Stimulated activated naive CD4-positive, alpha-beta T cell (primary cell): ENCODE data around the gene RER1.

Experiments used
- DNase-seq, 6 experiments: peaks; one replicate each; lab custom pipeline; 2025; lab: John Stamatoyannopoulos, UW

RER1 gene

GRCh38 chr1:2376261-2376741, 15.3 kb upstream of the RER1 start:
- DNase-seq: no peak

- no peak for DNase-seq
Observed at GRCh38 chr1:2376931-2377672, 14.5 kb upstream of the RER1 start.

DNA sequence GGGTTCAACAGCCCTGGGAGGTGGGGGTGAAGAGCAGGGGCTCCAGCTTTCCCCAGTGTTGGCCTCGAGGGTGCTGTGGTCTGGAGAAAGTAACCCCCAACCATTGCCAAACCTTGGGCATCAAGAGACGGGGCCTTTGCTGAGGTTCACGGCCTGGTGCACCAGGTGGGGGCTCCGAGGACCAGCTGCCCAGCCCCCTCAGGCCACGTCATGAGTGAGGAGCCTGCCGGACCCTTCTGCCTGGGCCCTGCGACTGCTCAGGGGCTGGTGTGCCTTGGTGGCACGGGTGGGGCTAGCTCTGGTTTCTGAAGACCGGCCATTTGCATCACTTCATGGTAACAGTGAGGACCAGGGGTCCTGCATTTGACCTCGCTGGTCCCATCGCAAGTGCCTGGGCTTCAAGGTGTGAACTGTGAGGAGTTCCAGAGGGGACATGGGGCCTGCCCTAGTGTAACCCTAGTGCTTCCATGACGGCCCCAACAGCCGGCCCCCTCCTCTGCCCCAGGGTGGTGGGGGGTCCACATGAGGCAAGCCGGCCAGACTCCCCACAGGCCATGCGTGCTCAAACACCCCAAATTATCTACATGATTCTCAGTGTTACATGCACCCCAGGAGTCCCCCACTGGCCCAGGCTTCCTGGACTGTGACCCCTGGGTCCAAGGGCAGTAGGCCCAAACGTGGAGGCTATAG, 13.7 kb upstream of the RER1 start:
- no peak for DNase-seq

- DNase-seq: no peak
Observed at GRCh38 chr1:2378441-2378851, 13.2 kb upstream of the RER1 start.

- no peak for DNase-seq
Observed at GRCh38 chr1:2378956-2379732, 12.5 kb upstream of the RER1 start.

GRCh38 chr1:2379733-2380404, 11.8 kb upstream of the RER1 start:
- DNase-seq: no peak

DNA sequence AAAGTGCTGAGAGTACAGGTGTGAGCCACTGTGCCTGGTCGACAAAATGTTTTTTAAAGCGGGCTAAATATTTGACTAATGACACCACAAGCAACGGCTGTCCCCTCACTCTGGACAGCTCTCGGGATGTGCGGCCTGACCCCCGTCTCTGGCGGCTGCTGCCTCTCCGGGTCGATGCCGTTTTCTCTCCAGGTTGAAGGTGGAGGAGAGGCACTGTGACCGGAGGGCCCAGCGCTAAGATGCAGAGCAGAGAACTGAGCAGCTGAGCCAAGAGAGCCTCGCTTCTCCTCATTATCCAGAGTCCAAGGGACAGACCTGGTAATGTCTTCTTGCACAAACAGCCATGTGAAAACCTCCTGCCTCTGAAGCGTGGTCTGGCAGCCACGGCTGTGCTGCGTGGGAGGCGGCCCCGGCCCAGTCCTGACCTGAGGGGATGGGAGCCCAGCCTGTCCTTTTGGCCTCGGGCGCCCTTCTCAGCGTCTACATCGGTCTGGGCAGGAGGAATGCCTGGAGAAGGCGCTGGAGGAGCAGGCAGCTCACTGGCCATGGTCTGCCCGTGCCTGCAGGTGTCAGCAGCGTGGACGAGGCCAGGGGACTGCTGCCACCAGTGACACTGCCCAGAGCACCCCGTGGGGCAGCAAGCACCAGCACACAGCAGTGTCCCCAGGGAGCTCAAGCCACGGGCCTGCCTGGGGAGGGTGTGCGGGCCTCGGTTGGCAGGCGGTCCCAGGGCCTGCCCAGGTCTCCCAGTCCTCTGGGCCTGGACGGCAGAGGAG, 10.6 kb upstream of the RER1 start:
- no peak for DNase-seq

DNA sequence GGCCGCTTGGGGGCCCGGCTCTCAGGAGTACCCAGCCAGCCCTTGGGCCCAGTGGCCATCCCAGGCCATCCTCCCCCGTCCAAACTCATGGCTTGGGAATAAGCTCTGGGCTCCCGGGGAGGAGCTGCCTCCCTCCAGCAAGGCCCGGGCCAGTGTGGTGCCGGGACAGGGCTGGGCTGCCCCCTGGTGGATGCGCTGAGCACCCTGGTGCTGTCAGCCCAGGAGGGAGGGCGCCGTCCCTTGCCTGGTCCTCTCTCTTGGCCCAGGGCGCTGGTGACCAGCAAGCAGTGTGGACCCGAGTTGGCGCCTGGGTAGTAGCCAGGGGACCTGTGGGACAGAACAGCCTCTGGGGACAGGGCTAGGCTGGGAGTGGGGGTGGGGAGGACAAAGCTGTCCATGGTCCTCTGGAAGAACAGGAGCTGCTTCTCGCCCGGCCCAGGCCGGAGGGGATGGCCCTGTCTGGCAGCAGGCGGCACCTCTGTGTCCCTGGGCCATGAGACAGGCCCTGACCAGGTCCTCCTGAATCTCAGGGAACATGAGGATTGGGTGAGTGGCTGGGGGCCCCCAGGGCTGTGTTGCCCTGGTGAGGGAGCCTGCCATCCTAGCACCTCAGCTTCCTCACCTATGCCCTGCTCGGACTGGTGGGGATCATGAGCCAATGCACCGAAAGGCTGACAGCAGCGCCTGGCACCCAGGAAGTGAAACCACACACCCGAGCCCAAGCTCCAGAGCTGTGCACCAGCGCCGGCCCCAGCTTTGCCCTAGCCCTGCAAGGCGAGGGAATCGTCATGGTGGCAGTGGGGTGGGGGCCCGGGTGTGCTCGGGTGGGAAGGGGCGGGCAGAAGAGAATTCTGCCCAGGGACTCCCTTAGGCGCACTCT, 9.7 kb upstream of the RER1 start:
- peak; percentile 39 to 72 (median 64) for DNase-seq

DNA sequence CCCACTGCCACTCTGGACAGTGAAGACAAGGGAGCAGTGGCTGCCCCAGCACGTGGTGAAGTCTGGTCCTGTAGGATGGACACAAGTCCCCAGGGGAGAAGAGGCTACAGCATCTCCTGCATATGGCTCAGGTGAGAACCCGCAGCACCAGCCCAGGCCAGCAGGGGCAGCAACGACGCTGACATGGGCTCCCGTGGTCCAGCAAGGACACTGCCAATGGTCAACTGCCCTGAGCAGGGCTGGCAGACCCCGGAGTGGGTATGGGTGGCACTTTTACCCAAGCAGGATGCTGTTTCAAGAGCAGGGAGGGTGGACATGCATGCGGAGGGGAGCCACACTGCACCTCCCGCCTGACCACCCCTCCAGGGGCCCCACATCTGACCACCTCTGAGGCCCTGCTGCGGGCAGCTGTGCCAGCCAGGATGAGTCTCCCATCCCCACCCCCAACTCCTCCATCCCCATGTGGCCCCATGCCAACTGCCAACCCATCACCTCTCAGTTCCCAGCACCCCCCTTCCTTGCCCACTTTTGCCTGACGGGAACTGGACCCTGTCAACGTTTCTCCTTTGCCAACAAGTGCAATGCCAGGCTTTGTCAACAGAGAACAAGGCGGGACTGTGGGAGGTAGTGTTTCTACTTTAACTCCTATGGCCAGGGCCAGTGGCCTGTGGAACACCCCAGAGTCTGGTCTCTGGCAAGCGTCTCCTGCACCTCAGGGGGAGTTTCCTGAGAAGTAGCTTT, 8.8 kb upstream of the RER1 start:
- peak in 2 of 6 experiments; percentile 16 for DNase-seq

DNA sequence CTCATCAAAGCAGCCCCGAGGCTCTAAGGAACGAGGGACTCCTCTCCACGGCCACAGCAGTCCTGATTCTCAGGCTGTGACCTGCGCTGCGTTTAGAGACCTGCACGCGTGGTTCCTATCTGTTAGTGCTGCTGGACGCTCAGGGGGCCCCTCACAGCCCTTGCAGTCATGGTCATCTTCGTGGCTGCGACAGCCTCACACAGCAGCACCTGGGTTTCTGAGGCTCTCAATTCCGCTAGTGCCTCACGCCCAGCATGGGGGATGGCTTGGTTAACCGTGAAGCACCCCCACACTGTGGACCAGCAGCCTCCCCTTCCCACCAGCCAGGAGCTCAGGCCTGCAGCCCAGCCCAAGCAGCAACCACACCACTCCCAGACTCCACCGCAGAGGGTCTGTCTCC, 8.1 kb upstream of the RER1 start:
- DNase-seq: no peak

- DNase-seq: no peak
Observed at GRCh38 chr1:2384130-2384860, 7.3 kb upstream of the RER1 start.

DNA sequence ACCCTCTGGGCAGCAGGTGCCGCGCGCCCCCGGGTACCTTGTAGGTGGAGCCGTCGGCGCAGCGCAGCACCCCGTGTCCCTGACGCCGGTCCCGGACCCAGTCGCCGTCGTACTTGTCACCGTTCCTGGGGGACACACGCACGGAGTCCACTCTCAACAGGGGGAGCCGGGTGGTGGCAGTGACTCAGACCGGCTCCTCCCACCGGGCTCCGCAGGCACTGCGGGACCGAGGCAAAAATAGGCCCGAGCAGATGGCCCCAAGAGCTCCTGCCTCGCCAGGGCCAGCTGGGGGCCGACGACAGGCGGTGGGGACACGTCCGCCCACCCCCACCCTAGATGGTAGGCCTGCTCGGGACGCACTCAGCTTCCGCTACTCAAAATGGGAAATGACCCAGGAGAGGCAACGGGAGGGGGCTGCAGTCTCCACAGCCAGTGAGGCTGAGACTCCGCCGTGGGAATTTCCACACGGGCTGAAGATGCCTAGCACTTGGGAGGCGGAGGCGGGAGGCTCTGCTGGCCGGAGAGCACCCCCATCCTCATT, 6.6 kb upstream of the RER1 start:
- no peak for DNase-seq

GRCh38 chr1:2385606-2386280, 5.9 kb upstream of the RER1 start:
- no peak for DNase-seq

GRCh38 chr1:2386636-2387611, 4.7 kb upstream of the RER1 start:
- DNase-seq: no peak

DNA sequence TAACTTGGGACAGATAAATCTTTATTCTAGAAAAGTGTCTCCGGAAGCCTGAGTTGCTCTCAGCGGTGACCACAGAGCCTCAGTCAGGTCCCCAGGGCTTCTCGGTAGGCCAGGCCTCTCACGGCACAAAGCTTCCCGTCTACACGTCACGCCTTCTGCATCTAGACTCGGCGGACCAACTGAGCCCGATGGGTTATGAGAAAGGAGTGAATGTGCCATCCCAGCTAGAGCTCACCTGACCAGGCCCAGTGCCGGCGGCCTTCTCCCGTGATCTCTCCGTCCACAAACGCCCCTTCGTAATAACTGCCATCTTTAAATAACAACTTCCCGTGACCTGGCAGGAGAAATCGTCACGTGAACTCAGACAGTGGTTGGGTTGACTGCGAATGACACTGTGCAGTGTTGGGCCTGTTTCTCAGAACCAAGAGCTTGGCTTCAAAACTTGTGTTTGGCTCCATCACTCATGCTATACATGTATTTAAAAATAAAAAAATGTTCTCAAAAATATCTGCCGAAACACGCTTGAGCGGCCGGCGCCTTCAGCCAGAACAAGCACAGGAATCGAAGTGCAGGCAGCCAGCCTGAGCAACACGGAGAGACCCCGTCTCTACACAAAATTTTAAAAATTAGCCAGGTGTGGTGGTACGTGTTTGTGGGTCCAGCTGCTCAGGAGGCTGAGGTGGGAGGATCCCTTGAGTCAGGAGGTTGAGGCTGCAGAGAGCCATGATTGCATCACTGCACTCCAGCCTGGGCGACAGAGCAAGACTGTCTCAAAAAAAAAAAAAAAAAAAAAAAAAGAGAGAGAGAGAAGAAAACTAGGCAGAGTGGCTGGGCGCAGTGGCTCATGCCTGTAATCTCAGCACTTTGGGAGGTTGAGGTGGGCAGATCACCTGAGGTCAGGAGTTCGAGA, 3.4 kb upstream of the RER1 start:
- no peak for DNase-seq

DNA sequence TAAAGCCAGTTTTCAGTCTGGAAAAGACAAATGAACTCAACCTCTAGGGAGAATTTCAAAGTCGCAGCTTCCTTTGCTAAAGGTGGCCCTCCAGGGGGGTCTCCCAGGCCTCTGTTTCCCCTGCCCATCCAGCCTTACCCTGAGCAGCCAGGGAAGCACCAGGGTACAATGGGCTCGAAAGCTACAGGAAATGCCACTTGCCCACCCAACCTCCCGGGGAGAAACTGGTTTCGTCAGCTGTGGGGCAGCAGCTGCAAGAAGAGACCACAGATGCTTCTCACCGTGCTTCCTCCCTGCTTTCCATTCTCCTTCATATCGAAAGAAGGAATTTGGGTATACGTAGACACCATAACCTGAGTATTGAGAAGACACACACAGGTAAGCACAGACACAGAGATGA, 2.0 kb upstream of the RER1 start:
- no peak for DNase-seq
